Astrocyte (in vitro differentiated cells and primary cell): ENCODE data around the gene IQSEC3. TPM values are rescaled to one million over a fixed set of nuclear protein-coding genes. Genes with fewer than 3 reads are reported as not detected.

Source experiments
- DNase-seq: peaks from one replicate; pipeline ENCODE4 v3.0.0-alpha.2; 2010; ENCODE audit warnings: low read depth
- FAIRE-seq: peaks from 2 replicates; lab custom pipeline; 2011; peaks lifted over from hg19 to GRCh38; lab: Jason Lieb, UNC
- H2AFZ ChIP-seq: 2 replicates; pipeline ENCODE4 v1.6.0; 2012; ENCODE audit warnings: low read depth, low read length, inconsistent platforms
- H3K27ac ChIP-seq: 2 replicates; pipeline ENCODE4 v1.5.1; 2011; ENCODE audit warnings: low read depth, low read length, inconsistent platforms
- H3K27me3 ChIP-seq: 2 replicates; pipeline ENCODE4 v1.6.0; 2011; ENCODE audit warnings: low read length, inconsistent platforms; ENCODE audit not compliant: insufficient read depth
- H3K36me3 ChIP-seq: 2 replicates; pipeline ENCODE4 v1.5.1; 2011; ENCODE audit warnings: low read length, inconsistent platforms; ENCODE audit not compliant: insufficient read depth
- H3K4me1 ChIP-seq: 2 replicates; pipeline ENCODE4 v1.5.1; 2011; ENCODE audit warnings: low read length, inconsistent platforms; ENCODE audit not compliant: insufficient read depth
- H3K4me2 ChIP-seq: 2 replicates; pipeline ENCODE4 v1.6.0; 2012; ENCODE audit warnings: low read length, inconsistent platforms
- H3K4me3 ChIP-seq: 2 replicates; pipeline ENCODE4 v1.5.1; 2011; ENCODE audit warnings: low read depth, mild to moderate bottlenecking, low read length, inconsistent platforms; ENCODE audit not compliant: insufficient read depth
- H3K79me2 ChIP-seq: 2 replicates; pipeline ENCODE4 v1.6.0; 2012; ENCODE audit warnings: mild to moderate bottlenecking, low read length, inconsistent platforms; ENCODE audit not compliant: insufficient read depth
- H3K9ac ChIP-seq: 2 replicates; pipeline ENCODE4 v1.6.0; 2012; ENCODE audit warnings: mild to moderate bottlenecking, low read length, inconsistent platforms
- H3K9me3 ChIP-seq: 2 replicates; pipeline ENCODE4 v1.5.1; 2012; ENCODE audit warnings: low read depth, mild to moderate bottlenecking, low read length, inconsistent platforms; ENCODE audit not compliant: insufficient read depth
- H4K20me1 ChIP-seq: 2 replicates; pipeline ENCODE4 v1.6.0; 2012; ENCODE audit warnings: low read length, inconsistent platforms; ENCODE audit not compliant: insufficient read depth
- H3K27ac Mint-ChIP-seq: one replicate; pipeline ENCODE4 v1.8.0; 2021; ENCODE audit warnings: mild to moderate bottlenecking, mixed read lengths; ENCODE audit not compliant: unreplicated experiment
- H3K27me3 Mint-ChIP-seq: one replicate; pipeline ENCODE4 v1.8.0; 2021; ENCODE audit warnings: low read depth, mixed read lengths; ENCODE audit not compliant: unreplicated experiment
- H3K36me3 Mint-ChIP-seq: one replicate; pipeline ENCODE4 v1.8.0; 2021; ENCODE audit warnings: low read depth, mixed read lengths; ENCODE audit not compliant: unreplicated experiment
- H3K4me1 Mint-ChIP-seq: one replicate; pipeline ENCODE4 v1.8.0; 2021; ENCODE audit warnings: low read depth, mixed read lengths; ENCODE audit not compliant: unreplicated experiment
- H3K4me3 Mint-ChIP-seq: one replicate; pipeline ENCODE4 v1.8.0; 2021; ENCODE audit warnings: mild to moderate bottlenecking, moderate library complexity, mixed read lengths; ENCODE audit not compliant: unreplicated experiment
- H3K9me3 Mint-ChIP-seq: one replicate; pipeline ENCODE4 v1.8.0; 2021; ENCODE audit warnings: mild to moderate bottlenecking, mixed read lengths; ENCODE audit not compliant: unreplicated experiment
- EZH2 ChIP-seq: IDR thresholded peaks from 2 replicates; pipeline ENCODE4 v1.6.1; 2012; ENCODE audit warnings: mild to moderate bottlenecking, low read length, inconsistent platforms; ENCODE audit not compliant: insufficient read depth
- total RNA-seq: library from RNA; stranded (reverse); gene quantifications from 2 replicates; pipeline ENCODE4 v1.2.1, GENCODE V29; 2021
- TF ChIP-seq, protein P1 (sequence below): IDR thresholded peaks from 2 replicates; pipeline ENCODE4 v1.5.1; 2011; ENCODE audit warnings: low read depth, mild to moderate bottlenecking, inconsistent platforms, low read length, moderate library complexity; ENCODE audit not compliant: insufficient read depth

The IQSEC3 gene
- total RNA-seq, 1 donor from 2014 or later: 0.34 TPM

DNA sequence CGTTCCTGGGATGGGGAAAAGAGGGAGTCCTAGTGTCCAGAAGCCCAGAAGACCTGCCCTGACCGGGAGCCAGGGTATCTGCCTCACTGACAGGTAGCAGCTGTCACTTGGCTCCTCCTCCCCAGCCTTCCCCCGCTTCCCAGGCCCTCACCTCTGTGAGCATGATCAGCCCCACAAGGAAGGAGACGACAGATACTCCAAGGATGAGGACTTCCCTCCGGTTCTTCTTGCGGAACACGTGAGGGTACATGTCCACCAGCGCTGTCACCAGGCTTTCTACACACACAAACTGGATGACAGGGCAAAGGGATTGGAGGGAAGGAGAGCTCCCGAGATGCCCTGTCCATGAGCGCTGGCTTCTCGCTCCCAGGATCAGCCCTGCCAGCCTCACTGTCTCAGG, 157.3 kb downstream of the IQSEC3 start:
- Histone ChIP-seq H3K4me1 (no peaks in the 10 kb centered on the region), H3K4me2 (no peak overlapping the region), H3K9me3 (no peaks in the 10 kb centered on the region), H4K20me1 (no peaks in the 10 kb centered on the region), H2AFZ (no peak overlapping the region), H3K36me3 (no peaks in the 10 kb centered on the region), H3K4me3 (no peak overlapping the region), H3K27me3 (peaks cover 17% of the 10 kb centered on the region), H3K79me2 (no peaks in the 10 kb centered on the region), H3K9ac (no peak overlapping the region), H3K27ac (no peak overlapping the region)
- H3K27me3 Mint-ChIP-seq: peaks cover 45% of the 10 kb centered on the region
- peaks cover 2% of the 10 kb centered on the region for H3K9me3 Mint-ChIP-seq
- H3K4me1 Mint-ChIP-seq: no peaks in the 10 kb centered on the region
- H3K36me3 Mint-ChIP-seq: no peaks in the 10 kb centered on the region
- FAIRE-seq (no peak), DNase-seq (no peak)
- H3K27ac Mint-ChIP-seq: no peak overlapping the region
- H3K4me3 Mint-ChIP-seq: no peak overlapping the region
- no peak for TF ChIP-seq EZH2
- TF ChIP-seq, protein P1, sequence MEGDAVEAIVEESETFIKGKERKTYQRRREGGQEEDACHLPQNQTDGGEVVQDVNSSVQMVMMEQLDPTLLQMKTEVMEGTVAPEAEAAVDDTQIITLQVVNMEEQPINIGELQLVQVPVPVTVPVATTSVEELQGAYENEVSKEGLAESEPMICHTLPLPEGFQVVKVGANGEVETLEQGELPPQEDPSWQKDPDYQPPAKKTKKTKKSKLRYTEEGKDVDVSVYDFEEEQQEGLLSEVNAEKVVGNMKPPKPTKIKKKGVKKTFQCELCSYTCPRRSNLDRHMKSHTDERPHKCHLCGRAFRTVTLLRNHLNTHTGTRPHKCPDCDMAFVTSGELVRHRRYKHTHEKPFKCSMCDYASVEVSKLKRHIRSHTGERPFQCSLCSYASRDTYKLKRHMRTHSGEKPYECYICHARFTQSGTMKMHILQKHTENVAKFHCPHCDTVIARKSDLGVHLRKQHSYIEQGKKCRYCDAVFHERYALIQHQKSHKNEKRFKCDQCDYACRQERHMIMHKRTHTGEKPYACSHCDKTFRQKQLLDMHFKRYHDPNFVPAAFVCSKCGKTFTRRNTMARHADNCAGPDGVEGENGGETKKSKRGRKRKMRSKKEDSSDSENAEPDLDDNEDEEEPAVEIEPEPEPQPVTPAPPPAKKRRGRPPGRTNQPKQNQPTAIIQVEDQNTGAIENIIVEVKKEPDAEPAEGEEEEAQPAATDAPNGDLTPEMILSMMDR: no peak

DNA sequence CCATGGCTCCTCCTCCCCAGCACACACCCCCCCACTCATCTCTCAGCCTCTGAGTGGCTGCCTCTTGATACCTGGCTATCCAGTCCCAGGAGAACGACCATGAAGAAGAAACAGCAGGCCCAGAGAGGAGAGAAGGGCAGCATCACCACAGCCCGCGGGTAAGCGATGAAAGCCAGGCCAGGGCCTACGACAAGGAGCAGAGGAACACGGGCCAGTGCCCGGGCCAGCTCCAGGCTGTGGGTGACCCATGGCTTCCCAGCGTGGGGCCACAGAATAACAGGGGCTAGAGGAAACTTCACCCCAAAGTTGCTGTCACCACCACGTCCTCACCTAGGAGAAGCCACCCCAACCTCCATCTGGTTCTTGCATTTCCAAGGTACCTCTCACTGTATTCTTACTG, 157.8 kb downstream of the IQSEC3 start:
- Histone ChIP-seq H4K20me1 (no peaks in the 10 kb centered on the region), H3K27ac (no peak overlapping the region), H3K36me3 (no peaks in the 10 kb centered on the region), H2AFZ (no peak overlapping the region), H3K9me3 (no peaks in the 10 kb centered on the region), H3K4me2 (no peak overlapping the region), H3K79me2 (no peaks in the 10 kb centered on the region), H3K4me1 (no peaks in the 10 kb centered on the region), H3K9ac (no peak overlapping the region), H3K4me3 (no peak overlapping the region), H3K27me3 (peaks cover 22% of the 10 kb centered on the region)
- TF ChIP-seq EZH2: no peak
- TF ChIP-seq, protein P1: no peak
- no peak for DNase-seq
- peaks cover 2% of the 10 kb centered on the region for H3K9me3 Mint-ChIP-seq
- no peak overlapping the region for H3K4me3 Mint-ChIP-seq
- FAIRE-seq: no peak
- peaks cover 50% of the 10 kb centered on the region for H3K27me3 Mint-ChIP-seq
- H3K36me3 Mint-ChIP-seq: no peaks in the 10 kb centered on the region
- no peaks in the 10 kb centered on the region for H3K4me1 Mint-ChIP-seq
- H3K27ac Mint-ChIP-seq: no peak overlapping the region

DNA sequence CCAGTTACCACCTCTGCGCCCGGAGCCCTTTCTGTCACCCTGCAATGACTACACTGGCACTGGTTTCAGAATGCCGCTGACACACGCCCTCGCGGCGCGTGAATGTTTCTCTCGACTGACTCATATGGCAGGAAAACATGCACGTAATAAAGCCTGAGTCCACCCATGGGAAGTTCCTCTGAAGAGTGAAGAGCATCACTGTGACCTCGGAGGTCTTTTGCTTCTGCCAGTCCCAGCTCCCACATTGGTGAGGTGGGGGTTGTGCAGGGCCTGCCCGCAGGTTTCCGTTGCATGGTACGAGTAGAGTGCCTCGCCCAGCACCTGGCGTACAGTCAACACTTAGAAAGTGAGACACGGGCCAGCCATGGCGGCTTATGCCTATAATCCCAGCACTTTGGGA, 158.4 kb downstream of the IQSEC3 start:
- peaks cover 26% of the 10 kb centered on the region for H3K27me3 ChIP-seq
- DNase-seq: no peak
- TF ChIP-seq, protein P1: no peak
- TF ChIP-seq EZH2: no peak
- peaks cover 2% of the 10 kb centered on the region for H3K9me3 Mint-ChIP-seq
- H3K4me3 ChIP-seq: no peak overlapping the region
- no peak overlapping the region for H3K27ac Mint-ChIP-seq
- no peak overlapping the region for H3K9ac ChIP-seq
- no peaks in the 10 kb centered on the region for H3K4me1 Mint-ChIP-seq
- H3K4me3 Mint-ChIP-seq: no peak overlapping the region
- no peak overlapping the region for H3K27ac ChIP-seq
- H3K27me3 Mint-ChIP-seq: peaks cover 55% of the 10 kb centered on the region
- H2AFZ ChIP-seq: no peak overlapping the region
- H3K4me1 ChIP-seq: no peaks in the 10 kb centered on the region
- H3K79me2 ChIP-seq: no peaks in the 10 kb centered on the region
- no peaks in the 10 kb centered on the region for H3K36me3 ChIP-seq
- no peaks in the 10 kb centered on the region for H3K36me3 Mint-ChIP-seq
- FAIRE-seq: no peak
- no peaks in the 10 kb centered on the region for H4K20me1 ChIP-seq
- H3K4me2 ChIP-seq: no peak overlapping the region
- H3K9me3 ChIP-seq: no peaks in the 10 kb centered on the region
